ENCODE results near the gene KAT6B. TPM values are rescaled to one million over a fixed set of nuclear protein-coding genes. Genes with fewer than 3 reads are reported as not detected.

KAT6B gene
- total RNA-seq, 1 experiment from 2014 or later: 21.8 TPM

GRCh38 chr10:75014516-75015230 lies 188.3 kb downstream of the KAT6B start:
- Histone ChIP-seq H3K4me1 (ENCODE audit: insufficient read depth, low read length, poor library complexity, severe bottlenecking) (peaks cover 12% of the 10 kb centered on the region), H3K27ac (ENCODE audit: low read depth, low read length, poor library complexity, severe bottlenecking) (no peak overlapping the region), H3K27me3 (replicated peaks; ENCODE audit: insufficient read depth, low read depth, low read length, poor library complexity) (no peaks in the 10 kb centered on the region), H3K4me3 (ENCODE audit: low read depth, low read length, poor library complexity, severe bottlenecking) (no peak overlapping the region), H3K36me3 (ENCODE audit: insufficient read depth, low read length, poor library complexity, severe bottlenecking) (no peaks in the 10 kb centered on the region), H3K9me3 (ENCODE audit: low read depth, low read length, poor library complexity, severe bottlenecking) (no peaks in the 10 kb centered on the region)
- ChIA-PET POLR2A (ENCODE audit: low non-redundant PET) (no interaction called here), CTCF (no interaction called here)
- BruUV-seq (replicated peaks): no TSS peak
- TF ChIP-seq EZH2 (IDR thresholded peaks at IDR 0.05; ENCODE audit: borderline replicate concordance, low read depth, low read length, poor library complexity, severe bottlenecking) (no peak), CTCF (conservative IDR thresholded peaks at IDR 0.05; ENCODE audit: low read depth, low read length) (no peak)
- no peak for DNase-seq (ENCODE audit: low spot score)
- intact Hi-C loops (cut with micrococcal nuclease; ENCODE audit: unreplicated experiment): loop anchor here (10.0 kb wide), 1 partner anchor 190 kb away; the partner anchor contains the start of gene KAT6B

GRCh38 chr10:75015442-75015841 lies 189.0 kb downstream of the KAT6B start:
- intact Hi-C loops (cut with micrococcal nuclease; ENCODE audit: unreplicated experiment): loop anchor here (10.0 kb wide), 1 partner anchor 191 kb away; the partner anchor contains the start of gene KAT6B
- Histone ChIP-seq H3K36me3 (ENCODE audit: insufficient read depth, low read length, poor library complexity, severe bottlenecking) (no peaks in the 10 kb centered on the region), H3K4me1 (ENCODE audit: insufficient read depth, low read length, poor library complexity, severe bottlenecking) (peaks cover 16% of the 10 kb centered on the region), H3K4me3 (ENCODE audit: low read depth, low read length, poor library complexity, severe bottlenecking) (no peak overlapping the region), H3K27ac (ENCODE audit: low read depth, low read length, poor library complexity, severe bottlenecking) (no peak overlapping the region), H3K9me3 (ENCODE audit: low read depth, low read length, poor library complexity, severe bottlenecking) (no peaks in the 10 kb centered on the region), H3K27me3 (replicated peaks; ENCODE audit: insufficient read depth, low read depth, low read length, poor library complexity) (no peaks in the 10 kb centered on the region)
- POLR2A ChIA-PET (ENCODE audit: low non-redundant PET): no interaction called here
- DNase-seq (ENCODE audit: low spot score): no peak
- TF ChIP-seq CTCF (conservative IDR thresholded peaks at IDR 0.05; ENCODE audit: low read depth, low read length): no peak
- no peak for TF ChIP-seq EZH2 (IDR thresholded peaks at IDR 0.05; ENCODE audit: borderline replicate concordance, low read depth, low read length, poor library complexity, severe bottlenecking)
- CTCF ChIA-PET: no interaction called here
- BruUV-seq (replicated peaks): no TSS peak

- TF ChIP-seq EZH2 (IDR thresholded peaks at IDR 0.05; ENCODE audit: borderline replicate concordance, low read depth, low read length, poor library complexity, severe bottlenecking) (no peak), CTCF (conservative IDR thresholded peaks at IDR 0.05; ENCODE audit: low read depth, low read length) (no peak)
- DNase-seq (ENCODE audit: low spot score): no peak
- no peak overlapping the region for H3K4me3 ChIP-seq (ENCODE audit: low read depth, low read length, poor library complexity, severe bottlenecking)
- intact Hi-C loops (cut with micrococcal nuclease; ENCODE audit: unreplicated experiment): loop anchor here (10.0 kb wide), 1 partner anchor 192 kb away; the partner anchor contains the start of gene KAT6B
- no TSS peak for BruUV-seq (replicated peaks)
- H3K27ac ChIP-seq (ENCODE audit: low read depth, low read length, poor library complexity, severe bottlenecking): no peak overlapping the region
- H3K36me3 ChIP-seq (ENCODE audit: insufficient read depth, low read length, poor library complexity, severe bottlenecking): no peaks in the 10 kb centered on the region
- ChIA-PET POLR2A (ENCODE audit: low non-redundant PET) (no interaction called here), CTCF (no interaction called here)
- no peaks in the 10 kb centered on the region for H3K9me3 ChIP-seq (ENCODE audit: low read depth, low read length, poor library complexity, severe bottlenecking)
- peaks cover 17% of the 10 kb centered on the region for H3K4me1 ChIP-seq (ENCODE audit: insufficient read depth, low read length, poor library complexity, severe bottlenecking)
- no peaks in the 10 kb centered on the region for H3K27me3 ChIP-seq (replicated peaks; ENCODE audit: insufficient read depth, low read depth, low read length, poor library complexity)
These were observed 189.9 kb downstream of the KAT6B start for GRCh38 chr10:75016325-75016724.

All from A673 (cell line).